H7 (cell line): ENCODE measurements around the gene RAB15. TPM values are rescaled to one million over a fixed set of nuclear protein-coding genes. Genes with fewer than 3 reads are reported as not detected.
A peak's percentile ranks its signal among the peaks of the same experiment; 100 is the strongest.

Experiments used
- DNase-seq: peaks from one replicate; pipeline ENCODE4 v3.0.0; 2012
- H3K27me3 ChIP-seq: 2 replicates; pipeline ENCODE4 v1.6.0; 2011; ENCODE audit warnings: mild to moderate bottlenecking, low read length; ENCODE audit not compliant: control insufficient read depth, insufficient read depth
- H3K36me3 ChIP-seq: replicated peaks from 2 replicates; pipeline ENCODE4 v1.5.1; 2011; ENCODE audit warnings: low read length; ENCODE audit not compliant: control insufficient read depth, insufficient read depth
- H3K4me3 ChIP-seq: 2 replicates; pipeline ENCODE4 v1.5.1; 2011; ENCODE audit warnings: low read depth, mild to moderate bottlenecking, control low read depth, low read length, moderate library complexity; ENCODE audit not compliant: insufficient read depth
- total RNA-seq: library from RNA; depleted of rRNA; stranded (reverse); fragments of >200 nt; shearing (Covaris generic); gene quantifications from 2 replicates; pipeline ENCODE4 v1.2.3, GENCODE V29; 2014

RAB15 gene
- total RNA-seq, 1 experiment from 2014 or later, result 48.3 TPM

DNA sequence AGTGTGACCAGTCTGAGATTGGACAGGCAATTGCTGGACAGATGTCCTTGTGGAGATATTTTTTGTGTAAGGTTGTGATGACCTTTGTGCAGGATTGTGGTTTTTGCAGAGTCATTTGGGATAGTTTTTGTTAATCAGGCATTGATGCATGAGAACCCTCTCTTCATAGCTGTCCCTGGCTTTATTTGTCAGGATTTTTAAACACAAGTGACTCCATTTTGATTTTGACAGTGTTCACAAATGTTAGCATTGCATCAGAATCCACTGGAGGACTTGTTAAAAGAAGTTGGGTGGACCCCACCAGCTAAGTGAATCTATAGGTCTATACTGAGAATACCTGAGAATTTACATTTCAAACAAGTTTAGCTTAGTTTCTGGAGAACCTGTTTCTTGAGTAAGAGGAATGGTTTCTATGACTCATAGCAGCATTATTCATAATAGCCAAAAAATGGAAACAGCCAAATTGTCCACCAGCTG, 26.4 kb upstream of the RAB15 start:
- Histone ChIP-seq H3K27me3 (no peaks in the 10 kb centered on the region), H3K36me3 (no peaks in the 10 kb centered on the region), H3K4me3 (no peak overlapping the region)
- no peak for DNase-seq

DNA sequence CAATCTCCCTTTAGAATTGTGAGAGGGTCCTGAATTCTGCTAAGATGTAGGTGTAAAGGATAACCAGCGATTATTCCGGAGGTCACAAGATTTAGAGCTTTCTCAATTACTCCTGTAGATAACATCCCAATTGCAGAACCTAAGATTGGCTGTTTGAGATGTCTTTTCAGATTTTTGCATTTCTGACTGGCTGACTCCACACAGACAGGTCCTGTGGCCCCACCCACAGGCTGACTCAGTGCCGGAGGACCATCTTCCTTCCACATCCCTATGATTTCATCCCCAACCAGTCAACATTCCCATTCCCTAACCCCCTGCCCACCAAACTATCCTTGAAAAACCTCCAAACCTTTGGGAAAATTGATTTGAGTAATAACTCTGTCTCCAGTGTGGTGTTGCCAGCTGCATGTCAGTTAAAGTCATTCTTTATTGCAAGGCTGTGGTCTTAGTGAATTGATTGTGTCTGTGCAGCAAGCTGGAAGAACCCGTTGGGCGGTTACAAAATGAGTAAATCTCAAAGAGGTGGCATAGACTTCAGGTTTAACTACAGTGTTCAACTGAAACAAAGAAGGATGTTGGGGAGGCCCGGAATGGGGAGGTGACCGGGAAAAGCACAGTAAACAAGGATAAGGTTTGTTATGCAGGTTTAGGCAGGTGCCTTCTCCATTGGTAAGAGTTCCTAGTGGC, 25.1 kb upstream of the RAB15 start:
- no peak for DNase-seq
- Histone ChIP-seq H3K4me3 (no peak overlapping the region), H3K36me3 (no peaks in the 10 kb centered on the region)

DNA sequence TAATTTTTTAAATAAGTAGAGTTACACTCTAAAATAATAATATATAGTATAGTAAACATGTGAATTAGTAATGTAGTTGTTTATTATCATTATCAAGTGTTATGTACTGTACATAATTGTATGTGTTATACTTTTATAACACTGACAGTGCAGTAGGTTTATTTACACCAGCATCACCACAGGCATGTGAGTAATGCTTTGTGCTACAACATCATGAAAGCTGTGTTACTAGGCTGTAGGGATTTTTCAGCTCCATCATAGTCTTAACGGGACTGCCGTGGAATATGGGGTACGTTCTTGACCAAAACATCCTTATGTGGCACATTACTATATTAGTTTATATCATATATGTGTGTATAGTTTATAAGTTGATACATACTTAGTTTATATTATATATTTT, 23.2 kb upstream of the RAB15 start:
- Histone ChIP-seq H3K27me3 (no peaks in the 10 kb centered on the region), H3K36me3 (no peaks in the 10 kb centered on the region)
- no peak for DNase-seq

More for the DNA sequence above, 25.1 kb upstream of the RAB15 start:
- no peaks in the 10 kb centered on the region for H3K27me3 ChIP-seq

DNA sequence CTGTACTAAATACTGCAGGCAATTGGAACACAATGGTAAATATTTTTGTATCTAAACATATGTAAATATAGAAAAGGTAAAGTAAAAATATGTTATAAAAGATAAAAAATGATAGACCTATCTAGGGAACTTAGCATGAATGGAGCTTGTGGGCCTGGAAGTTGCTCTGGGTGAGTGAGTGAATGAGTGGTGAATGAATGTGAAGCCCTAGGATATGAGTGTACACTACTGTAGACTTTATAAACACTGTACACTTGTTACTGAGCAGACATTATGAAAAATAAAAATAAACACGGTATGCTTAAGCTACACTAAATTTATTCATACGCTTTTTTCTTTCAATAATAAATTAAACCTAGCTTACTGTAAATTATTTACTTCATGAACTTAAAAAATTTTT, 22.4 kb upstream of the RAB15 start:
- no peak for DNase-seq
- Histone ChIP-seq H3K4me3 (no peak overlapping the region), H3K36me3 (no peaks in the 10 kb centered on the region), H3K27me3 (no peaks in the 10 kb centered on the region)

More for the DNA sequence above, 23.2 kb upstream of the RAB15 start:
- H3K4me3 ChIP-seq, result no peak overlapping the region

DNA sequence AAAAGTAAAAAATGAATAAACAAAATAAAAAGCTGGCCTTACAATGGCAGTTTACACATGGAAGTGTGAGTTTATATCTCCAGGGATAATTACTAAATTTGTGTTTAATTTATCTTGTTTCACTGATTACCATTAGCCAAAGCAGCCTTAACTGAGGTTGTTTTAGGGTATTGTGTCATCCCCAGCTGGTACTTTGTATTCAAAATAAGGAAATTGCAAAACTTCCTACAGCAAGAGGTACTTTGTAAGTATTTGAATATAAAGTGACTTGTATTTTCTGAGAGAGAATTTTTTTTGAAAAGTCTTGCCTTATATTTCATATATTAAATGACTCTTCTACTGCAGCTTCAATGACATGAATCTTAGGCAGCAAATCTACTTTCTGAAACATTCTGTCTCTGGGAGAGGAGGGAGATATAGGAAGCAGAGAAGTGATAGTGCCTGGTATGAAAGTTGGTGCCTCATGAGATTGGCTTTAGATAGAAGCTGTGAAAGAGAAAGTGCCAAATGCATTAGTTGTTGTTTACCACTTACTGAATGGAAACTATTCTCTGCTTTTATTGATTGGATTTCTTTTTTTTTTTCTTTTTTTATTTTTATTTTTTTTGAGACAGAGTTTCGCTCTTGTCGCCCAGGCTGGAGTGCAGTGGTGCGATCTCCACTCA, 21.3 kb upstream of the RAB15 start:
- H3K27me3 ChIP-seq, result no peaks in the 10 kb centered on the region
- H3K4me3 ChIP-seq, result no peak overlapping the region
- no peak for DNase-seq
- H3K36me3 ChIP-seq, result no peaks in the 10 kb centered on the region

DNA sequence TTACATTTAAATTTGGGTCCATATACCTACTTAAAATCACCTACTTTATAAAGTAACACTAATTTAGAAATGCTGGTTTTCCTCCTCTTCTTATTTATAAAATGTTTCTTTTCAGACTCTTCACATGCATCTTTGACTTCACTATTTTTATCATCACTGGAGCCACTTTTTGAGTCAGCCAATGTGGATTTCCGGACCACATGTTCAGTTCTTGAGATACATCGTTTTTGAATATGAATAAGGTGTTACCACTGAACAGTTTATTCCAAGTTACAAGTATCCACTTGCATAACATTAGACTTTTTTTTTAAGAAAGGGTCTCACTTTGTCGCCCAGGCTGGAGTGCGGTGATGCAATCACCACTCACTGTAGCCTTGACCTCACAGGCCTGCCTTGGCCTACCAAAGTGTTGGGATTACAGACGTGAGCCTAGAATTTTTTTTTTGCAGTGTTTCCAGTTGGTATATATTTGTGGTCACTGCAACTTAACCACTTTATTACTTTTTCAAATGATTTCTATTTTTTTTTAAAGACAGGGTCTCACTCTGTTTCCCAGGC, 20.3 kb upstream of the RAB15 start:
- Histone ChIP-seq H3K4me3 (no peak overlapping the region), H3K27me3 (no peaks in the 10 kb centered on the region), H3K36me3 (no peaks in the 10 kb centered on the region)
- no peak for DNase-seq

DNA sequence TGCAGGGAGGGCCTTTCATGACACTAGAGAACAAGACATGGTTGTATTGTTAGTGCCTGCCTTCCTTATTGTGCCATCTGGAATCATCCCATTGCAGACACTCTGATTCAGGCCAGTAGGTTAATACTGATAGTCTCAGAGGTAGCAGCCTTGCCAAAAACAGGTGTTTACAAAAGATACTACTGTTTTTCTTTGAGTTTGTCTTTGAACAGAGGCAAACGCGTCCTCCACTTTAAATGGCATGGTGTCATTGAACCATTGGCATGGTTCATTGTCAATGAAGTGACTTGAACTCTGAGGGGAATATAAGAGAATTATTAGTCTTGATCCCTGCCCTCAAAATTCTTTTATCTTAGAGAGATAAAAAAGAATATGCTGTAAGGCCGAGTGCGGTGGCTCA, 18.8 kb upstream of the RAB15 start:
- Histone ChIP-seq H3K27me3 (no peaks in the 10 kb centered on the region), H3K4me3 (no peak overlapping the region), H3K36me3 (no peaks in the 10 kb centered on the region)
- DNase-seq, result no peak

DNA sequence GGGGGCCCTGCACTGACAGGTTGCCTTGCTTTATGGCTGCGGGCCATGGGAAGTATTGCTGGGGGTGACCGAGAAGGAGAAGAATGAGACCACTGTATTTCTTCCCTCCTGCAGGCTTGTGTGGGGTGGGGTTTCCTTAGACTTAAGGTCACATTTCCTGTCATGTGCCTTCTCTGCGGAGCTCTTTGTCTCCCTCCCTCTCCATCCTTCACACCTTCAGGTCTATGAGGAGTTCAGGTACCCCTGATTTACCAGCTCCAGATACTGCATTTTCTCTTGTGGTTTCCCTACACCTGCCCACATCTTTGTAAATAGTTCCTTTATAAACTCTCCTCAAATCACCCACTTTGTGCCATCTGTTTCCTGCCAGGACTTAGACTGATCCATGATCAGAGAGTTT, 18.2 kb upstream of the RAB15 start:
- H3K27me3 ChIP-seq, result no peaks in the 10 kb centered on the region

DNA sequence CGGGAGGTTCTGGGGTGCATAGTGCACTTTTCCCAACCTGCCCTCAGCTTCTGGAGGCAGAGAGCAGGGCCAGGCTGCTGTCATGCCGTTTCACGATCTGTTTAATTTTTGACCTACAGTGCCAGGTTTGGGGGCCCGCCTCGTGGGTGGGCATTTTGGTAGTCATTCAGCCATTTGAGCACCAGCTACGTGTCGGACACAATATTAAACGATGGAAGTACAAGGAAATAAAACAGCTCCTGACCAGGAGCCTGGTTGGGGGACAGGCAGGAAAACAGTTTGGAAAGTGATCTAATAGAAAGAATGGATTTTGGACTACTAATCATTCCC, 15.3 kb upstream of the RAB15 start:
- no peak for DNase-seq
- H3K27me3 ChIP-seq, result no peaks in the 10 kb centered on the region
- peak overlapping the region; percentile 61 for H3K4me3 ChIP-seq
- H3K36me3 ChIP-seq, result no peaks in the 10 kb centered on the region

More for the DNA sequence above, 18.2 kb upstream of the RAB15 start:
- no peak for DNase-seq
- no peak overlapping the region for H3K4me3 ChIP-seq
- no peaks in the 10 kb centered on the region for H3K36me3 ChIP-seq

DNA sequence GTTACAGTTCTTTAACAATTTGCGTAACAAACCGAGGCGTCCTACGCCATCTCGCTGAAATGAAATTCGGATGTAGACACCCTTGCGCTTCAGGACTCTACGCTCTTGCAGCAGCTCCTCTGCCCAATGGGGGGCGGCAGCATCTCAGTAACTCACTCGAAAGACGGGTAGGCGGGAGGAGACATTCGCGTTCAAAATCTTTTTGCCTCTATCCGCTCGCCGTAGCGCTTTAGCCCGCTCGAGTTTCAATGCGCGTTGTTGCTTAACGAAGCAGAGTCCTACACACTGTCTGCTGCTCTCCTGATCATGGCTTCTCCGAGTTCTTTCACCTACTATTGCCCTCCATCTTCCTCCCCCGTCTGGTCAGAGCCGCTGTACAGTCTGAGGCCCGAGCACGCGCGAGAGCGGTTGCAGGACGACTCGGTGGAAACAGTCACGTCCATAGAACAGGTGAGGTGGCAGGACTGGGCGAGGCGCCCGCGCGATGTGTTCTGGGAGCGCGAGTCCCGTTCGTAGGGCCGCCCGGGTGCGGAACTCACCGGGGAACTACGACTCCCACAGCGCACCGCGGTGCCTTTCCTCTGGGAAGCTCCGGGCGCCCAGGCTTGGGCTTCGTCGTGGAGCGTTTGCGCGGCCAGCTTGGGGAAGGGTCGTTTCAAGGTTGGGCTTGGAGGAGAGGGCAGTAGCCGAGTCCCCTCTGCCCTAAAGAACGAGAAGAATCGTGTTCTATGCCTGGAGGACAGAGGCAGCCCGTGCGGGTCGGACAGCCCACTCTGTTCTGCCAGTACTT, 14.7 kb upstream of the RAB15 start, which contains the start of gene FNTB:
Gene FNTB, plus strand, starts transcription at position 248 of the 790 bp plus-strand sequence. Its CDS starts 59 bp downstream, at position 307.
- Histone ChIP-seq H3K4me3 (peak within 1 kb of the TSS; percentile 61), H3K27me3 (no peaks in the 10 kb centered on the region), H3K36me3 (no peaks in the 10 kb centered on the region)
- peak; percentile 93 for DNase-seq

DNA sequence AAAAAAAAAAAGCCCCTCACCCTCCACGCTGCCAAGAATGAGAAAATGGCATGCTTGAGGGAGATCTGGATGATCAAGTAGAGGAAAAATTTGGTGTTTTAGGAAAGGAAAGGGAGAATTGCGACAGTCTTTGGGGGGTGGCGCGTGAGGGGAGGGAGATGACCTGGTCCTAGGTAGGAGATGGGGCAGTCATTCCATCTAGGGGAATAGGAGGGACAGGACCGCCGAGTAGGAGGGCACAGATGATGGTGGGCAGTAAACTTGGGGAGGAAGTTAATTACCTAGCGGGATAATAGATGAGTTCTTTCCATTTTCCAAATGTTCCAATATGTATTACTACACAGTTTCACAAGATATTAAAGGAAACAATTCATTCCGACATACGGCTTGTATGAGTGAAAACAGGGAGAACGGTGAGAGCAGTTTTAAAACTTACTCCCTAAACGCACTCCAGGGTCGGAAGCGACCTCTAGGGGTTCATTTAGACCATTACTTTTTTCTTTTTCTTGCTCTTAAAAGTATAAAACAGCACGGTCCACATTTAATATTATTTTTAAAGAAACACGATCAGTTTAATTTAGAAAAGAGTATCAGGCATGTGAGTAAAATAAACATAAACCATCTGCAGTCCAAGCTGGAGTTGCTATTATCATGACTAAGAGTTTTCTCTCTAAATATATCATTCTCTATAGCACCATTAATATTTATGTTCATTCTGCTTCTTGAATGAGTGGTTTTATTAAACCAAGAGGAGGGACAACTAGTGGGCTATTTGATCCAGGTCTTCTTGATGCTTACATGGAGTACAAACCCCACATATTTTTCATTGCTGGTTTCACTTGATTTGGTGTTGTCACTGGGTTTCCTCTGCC, 11.5 kb upstream of the RAB15 start:
- no peaks in the 10 kb centered on the region for H3K36me3 ChIP-seq
- DNase-seq, result peak; percentile 81
- no peak overlapping the region for H3K4me3 ChIP-seq
- no peaks in the 10 kb centered on the region for H3K27me3 ChIP-seq

DNA sequence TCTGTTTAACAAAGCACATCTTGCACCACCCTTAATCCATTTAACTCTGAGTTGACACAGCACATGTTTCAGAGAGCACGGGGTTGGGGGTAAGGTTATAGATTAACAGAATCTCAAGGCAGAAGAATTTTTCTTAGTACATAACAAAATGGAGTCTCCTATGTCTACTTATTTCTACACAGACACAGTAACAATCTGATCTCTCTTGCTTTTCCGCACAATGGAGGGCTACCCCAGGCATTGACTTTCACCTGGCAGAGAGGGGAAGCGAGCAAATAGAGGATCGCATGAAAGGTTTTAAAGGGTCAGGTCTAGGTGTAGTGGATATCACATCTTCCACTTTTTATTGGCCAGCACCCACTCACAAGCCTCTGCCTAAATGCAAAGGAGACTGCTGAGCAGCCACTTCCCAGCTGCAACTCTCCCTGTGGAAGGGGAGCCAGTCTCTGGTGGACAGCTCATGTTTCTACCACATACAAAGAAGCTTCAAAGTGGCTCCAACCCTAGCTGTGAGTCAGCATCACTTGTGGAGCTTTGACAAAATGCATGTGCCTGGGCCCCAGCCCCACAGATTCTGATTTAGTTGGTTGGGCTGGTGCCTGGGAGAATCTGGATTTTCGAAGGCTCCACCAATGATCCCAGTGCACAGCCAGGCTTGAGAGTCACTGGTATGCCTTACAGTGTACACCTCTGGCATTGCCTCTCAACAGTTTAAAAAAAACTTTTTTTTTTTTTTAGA, 7.4 kb upstream of the RAB15 start:
- no peak overlapping the region for H3K4me3 ChIP-seq
- no peak for DNase-seq
- no peaks in the 10 kb centered on the region for H3K27me3 ChIP-seq
- H3K36me3 ChIP-seq, result no peaks in the 10 kb centered on the region

DNA sequence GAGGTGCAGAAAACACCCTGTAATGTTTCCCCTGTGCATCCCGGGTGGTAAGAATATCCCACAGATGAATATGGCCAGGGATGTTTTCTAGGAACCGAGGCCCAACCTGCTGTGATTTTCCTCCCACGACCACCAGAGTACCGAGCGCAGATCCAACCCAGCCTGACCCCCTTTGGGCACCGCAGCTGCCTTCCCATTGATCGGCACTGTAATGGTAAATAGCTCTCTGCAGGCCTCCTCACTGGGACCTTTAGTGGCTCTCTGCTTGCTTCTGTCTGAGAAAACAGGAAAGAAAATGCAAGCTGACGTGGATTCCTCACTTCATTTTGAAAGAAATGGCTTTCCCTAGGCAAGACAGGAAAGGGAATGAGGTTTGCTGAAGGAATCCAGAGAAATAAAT, 2.4 kb upstream of the RAB15 start:
- peaks cover 8% of the 10 kb centered on the region; the same call in 1 of the 2 replicates for H3K27me3 ChIP-seq
- H3K4me3 ChIP-seq, result no peak overlapping the region
- no peaks in the 10 kb centered on the region for H3K36me3 ChIP-seq
- DNase-seq, result peak; percentile 76
